Panc1 (cell line): ENCODE measurements around the gene GABARAP. TPM values are rescaled to one million over a fixed set of nuclear protein-coding genes. Genes with fewer than 3 reads are reported as not detected.

ENCODE experiments used
- ATAC-seq: fragments of 200-7000 bp; cut with Tn5 transposase; 2 replicates; pipeline ENCODE4 v1.9.1; 2020; ENCODE audit warnings: mild to moderate bottlenecking, moderate library complexity
- BruUV-seq: library from RNA; stranded (reverse); fragments of 400-500 nt; replicated peaks from 2 replicates; lab custom pipeline; 2021; lab: Mats Ljungman, UMichigan
- CTCF ChIA-PET: fragments of 300-600 bp; sonication (Branson Sonifier 250); formaldehyde crosslinking; loops from one replicate; lab custom pipeline; 2022; ENCODE audit warnings: antibody characterized with exemption; lab: Charles Lee
- POLR2A ChIA-PET: fragments of 300-600 bp; sonication (Branson Sonifier 250); formaldehyde crosslinking; loops from one replicate; lab custom pipeline; 2022; ENCODE audit warnings: antibody characterized with exemption; lab: Charles Lee
- DNase-seq: peaks from one replicate; pipeline ENCODE4 v3.0.0-alpha.2; 2010; ENCODE audit warnings: low read depth, low spot score
- H3K27ac ChIP-seq: 2 replicates; pipeline ENCODE4 v1.5.1; 2011; ENCODE audit warnings: mild to moderate bottlenecking, low read length, inconsistent platforms
- H3K27me3 ChIP-seq: fragments of 200-500 bp; sonication (Bioruptor generic); 2 replicates; pipeline ENCODE4 v1.6.0; 2014; ENCODE audit warnings: low read length, inconsistent platforms; ENCODE audit not compliant: control insufficient read depth, insufficient read depth
- H3K36me3 ChIP-seq: fragments of 200-500 bp; sonication (Bioruptor generic); 2 replicates; pipeline ENCODE4 v1.5.1; 2014; ENCODE audit warnings: inconsistent platforms, mild to moderate bottlenecking, low read length, moderate library complexity; ENCODE audit not compliant: control insufficient read depth, insufficient read depth
- H3K4me1 ChIP-seq: 2 replicates; pipeline ENCODE4 v1.5.1; 2011; ENCODE audit warnings: inconsistent platforms, mild to moderate bottlenecking, low read length, moderate library complexity; ENCODE audit not compliant: control insufficient read depth, insufficient read depth
- H3K4me3 ChIP-seq, 2 experiments: 2 replicates each; pipeline ENCODE4 v1.5.1; 2011 to 2012; ENCODE audit warnings: low read depth in 2 of 2, low read length in 2 of 2, mild to moderate bottlenecking in 2 of 2, inconsistent platforms in 1 of 2, moderate library complexity in 1 of 2
- H3K9me3 ChIP-seq: fragments of 200-500 bp; sonication (Bioruptor generic); 2 replicates; pipeline ENCODE4 v1.5.1; 2014; ENCODE audit warnings: low read depth, mild to moderate bottlenecking, inconsistent platforms, low read length, moderate library complexity; ENCODE audit not compliant: control insufficient read depth, insufficient read depth
- CTCF ChIP-seq: fragments of 450-650 bp; IDR thresholded peaks from 2 replicates; pipeline ENCODE4 v1.5.1; 2017; ENCODE audit warnings: mild to moderate bottlenecking
- POLR2AphosphoS5 ChIP-seq: IDR thresholded peaks from 2 replicates; pipeline ENCODE4 v1.6.1; 2012; ENCODE audit warnings: mild to moderate bottlenecking, low read depth, low read length, moderate library complexity
- REST ChIP-seq, 2 experiments: IDR thresholded peaks; 2 replicates each; pipeline ENCODE4 v1.6.1; 2011 to 2012; ENCODE audit warnings: low read depth in 2 of 2, control low read depth in 1 of 2, low read length in 1 of 2, mild to moderate bottlenecking in 1 of 2, moderate library complexity in 1 of 2; ENCODE audit not compliant: insufficient read depth in 1 of 2
- SIN3A ChIP-seq: IDR thresholded peaks from 2 replicates; pipeline ENCODE4 v1.6.1; 2012; ENCODE audit warnings: low read depth, mild to moderate bottlenecking, low read length, moderate library complexity, borderline replicate concordance; ENCODE audit not compliant: insufficient read depth
- TCF7L2 ChIP-seq: IDR thresholded peaks from 2 replicates; pipeline ENCODE4 v1.6.1; 2011; ENCODE audit warnings: mild to moderate bottlenecking, low read depth, low read length, inconsistent platforms
- in situ Hi-C: cut with HindIII; loops from 2 replicates; pipeline ENCODE4 v1.10.0; 2016; ENCODE audit warnings: low sequenced_read_pairs, low pct_unique_long_range_greater_than_20kb
- intact Hi-C: fragments of 100-400 bp; cut with micrococcal nuclease; formaldehyde crosslinking; loops from one replicate; pipeline ENCODE4 v1.10.0; 2022; ENCODE audit not compliant: unreplicated experiment
- total RNA-seq: library from RNA; stranded (reverse); gene quantifications from one replicate; pipeline ENCODE4 v1.2.1, GENCODE V29; 2021; ENCODE audit not compliant: unreplicated experiment

Gene GABARAP
- total RNA-seq, 1 experiment from 2014 or later, result 289 TPM

- intact Hi-C loops, result no loop called here
- no TSS peak for BruUV-seq
- in situ Hi-C loops, result no loop called here
- Histone ChIP-seq H3K27me3 (no peaks in the 10 kb centered on the region), H3K36me3 (peaks cover 3% of the 10 kb centered on the region), H3K9me3 (no peaks in the 10 kb centered on the region), H3K4me3 (peak overlapping the region; percentile 50 to 65), H3K27ac (peak overlapping the region; percentile 81), H3K4me1 (peaks cover 22% of the 10 kb centered on the region)
- POLR2A ChIA-PET, result interaction anchor here (0.7 kb wide), 1 partner anchor 30 kb away, joined by 11 read pairs; no protein-coding TSS in a partner anchor
- CTCF ChIA-PET, result no interaction called here
- DNase-seq (no peak), ATAC-seq (peak; percentile 36)
- TF ChIP-seq REST (IDR thresholded peaks at IDR 0.05; ENCODE audit: insufficient read depth in 1 of 2, low read depth in 2 of 2, low read length in 1 of 2), result no peak
- TF ChIP-seq POLR2AphosphoS5, result no peak
- no peak for TF ChIP-seq TCF7L2
- no peak for TF ChIP-seq SIN3A
- no peak for TF ChIP-seq CTCF
These were observed 19.3 kb upstream of the GABARAP start for GRCh38 chr17:7261379-7262191.

- in situ Hi-C loops, result no loop called here
- DNase-seq (no peak), ATAC-seq (peak; percentile 70)
- no peak for TF ChIP-seq TCF7L2
- no peak for TF ChIP-seq SIN3A
- H3K27ac ChIP-seq, result peak overlapping the region; percentile 77
- H3K27me3 ChIP-seq, result no peaks in the 10 kb centered on the region
- ChIA-PET POLR2A (no interaction called here), CTCF (no interaction called here)
- peaks cover 3% of the 10 kb centered on the region for H3K36me3 ChIP-seq
- H3K4me3 ChIP-seq, result peak overlapping the region; percentile 50 to 65
- H3K4me1 ChIP-seq, result peaks cover 22% of the 10 kb centered on the region
- no peaks in the 10 kb centered on the region for H3K9me3 ChIP-seq
- intact Hi-C loops, result no loop called here
- BruUV-seq, result no TSS peak
These were observed 18.6 kb upstream of the GABARAP start for GRCh38 chr17:7260651-7261378.
